ENCODE data around the gene BMP8B. TPM values are rescaled to one million over a fixed set of nuclear protein-coding genes. Genes with fewer than 3 reads are reported as not detected.
A peak's percentile ranks its signal among the peaks of the same experiment; 100 is the strongest.
"Not testable (repeated sequence)": the region's sequence is repeated elsewhere in the genome, so short reads cannot be mapped to it uniquely, and the experiment has no call there.

Gene BMP8B
- total RNA-seq, 4 donors from 2014 or later: 0.18 to 0.83 (median 0.55) TPM

DNA sequence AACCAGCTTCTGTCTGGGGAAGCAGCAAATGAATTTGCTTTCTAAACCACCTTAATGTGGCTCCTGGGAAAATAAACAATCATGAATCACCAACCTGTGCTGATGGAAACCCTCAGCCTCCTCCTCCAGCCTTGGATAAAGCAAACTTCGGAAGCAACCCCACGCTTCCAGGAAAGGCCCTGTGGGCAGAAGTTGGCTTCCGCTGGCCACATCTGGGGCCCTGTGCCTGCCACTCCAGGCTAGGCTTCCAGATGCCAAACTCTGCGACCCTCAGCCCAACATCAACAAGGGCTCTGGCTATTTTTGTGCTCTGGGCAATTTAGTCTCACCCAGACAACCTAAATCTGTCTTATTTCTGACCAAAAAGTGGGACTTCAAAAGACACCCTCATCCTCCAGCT lies 11.4 kb downstream of the BMP8B start:
- TF ChIP-seq POLR2A (IDR thresholded peaks at IDR 0.05): no peak
- TF ChIP-seq, protein P1, sequence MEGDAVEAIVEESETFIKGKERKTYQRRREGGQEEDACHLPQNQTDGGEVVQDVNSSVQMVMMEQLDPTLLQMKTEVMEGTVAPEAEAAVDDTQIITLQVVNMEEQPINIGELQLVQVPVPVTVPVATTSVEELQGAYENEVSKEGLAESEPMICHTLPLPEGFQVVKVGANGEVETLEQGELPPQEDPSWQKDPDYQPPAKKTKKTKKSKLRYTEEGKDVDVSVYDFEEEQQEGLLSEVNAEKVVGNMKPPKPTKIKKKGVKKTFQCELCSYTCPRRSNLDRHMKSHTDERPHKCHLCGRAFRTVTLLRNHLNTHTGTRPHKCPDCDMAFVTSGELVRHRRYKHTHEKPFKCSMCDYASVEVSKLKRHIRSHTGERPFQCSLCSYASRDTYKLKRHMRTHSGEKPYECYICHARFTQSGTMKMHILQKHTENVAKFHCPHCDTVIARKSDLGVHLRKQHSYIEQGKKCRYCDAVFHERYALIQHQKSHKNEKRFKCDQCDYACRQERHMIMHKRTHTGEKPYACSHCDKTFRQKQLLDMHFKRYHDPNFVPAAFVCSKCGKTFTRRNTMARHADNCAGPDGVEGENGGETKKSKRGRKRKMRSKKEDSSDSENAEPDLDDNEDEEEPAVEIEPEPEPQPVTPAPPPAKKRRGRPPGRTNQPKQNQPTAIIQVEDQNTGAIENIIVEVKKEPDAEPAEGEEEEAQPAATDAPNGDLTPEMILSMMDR (IDR thresholded peaks at IDR 0.05): no peak
- Histone ChIP-seq H3K4me3 (no peak overlapping the region), H3K9me3 (no peaks in the 10 kb centered on the region), H3K27ac (no peak overlapping the region), H3K36me3 (no peaks in the 10 kb centered on the region), H3K27me3 (peaks cover 0 to 13% (median 0%) of the 10 kb centered on the region in 4 donors), H3K4me1 (no peaks in the 10 kb centered on the region)
- intact Hi-C loops (cut with DNase I): no loop called here
- DNase-seq: no peak
- 80 to 90% methylated on average over 2 to 4 of the region's 4 CpGs for WGBS, 2 donors

DNA sequence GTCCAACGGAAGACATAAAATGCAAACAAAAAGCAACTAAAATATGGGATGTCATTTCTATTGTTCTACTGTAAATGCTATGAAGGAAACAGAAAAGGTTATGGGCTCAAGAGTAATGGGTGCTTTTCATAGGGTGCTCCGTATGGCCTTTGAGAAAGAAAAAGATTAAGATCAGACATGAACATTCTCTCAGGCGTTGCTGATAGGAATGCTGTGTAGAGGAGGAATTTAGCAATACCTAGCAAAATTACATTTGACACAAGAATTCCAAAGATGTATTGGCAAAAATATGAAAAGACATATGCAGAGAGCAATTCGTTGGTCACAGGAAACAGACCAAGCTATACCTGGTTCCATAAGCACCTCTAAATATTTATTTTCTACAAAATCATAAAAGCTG lies 11.8 kb downstream of the BMP8B start:
- no peaks in the 10 kb centered on the region for H3K36me3 ChIP-seq
- H3K4me1 ChIP-seq: no peaks in the 10 kb centered on the region
- TF ChIP-seq, protein P1 (IDR thresholded peaks at IDR 0.05): no peak
- TF ChIP-seq POLR2A (IDR thresholded peaks at IDR 0.05): no peak
- H3K27ac ChIP-seq: no peak overlapping the region
- 67 to 81% methylated on average over 4 of the region's 4 CpGs for WGBS, 2 donors
- peaks cover 0 to 13% (median 0%) of the 10 kb centered on the region in 4 donors for H3K27me3 ChIP-seq
- H3K9me3 ChIP-seq: no peaks in the 10 kb centered on the region
- no peak overlapping the region for H3K4me3 ChIP-seq
- intact Hi-C loops (cut with DNase I): no loop called here
- DNase-seq: no peak

DNA sequence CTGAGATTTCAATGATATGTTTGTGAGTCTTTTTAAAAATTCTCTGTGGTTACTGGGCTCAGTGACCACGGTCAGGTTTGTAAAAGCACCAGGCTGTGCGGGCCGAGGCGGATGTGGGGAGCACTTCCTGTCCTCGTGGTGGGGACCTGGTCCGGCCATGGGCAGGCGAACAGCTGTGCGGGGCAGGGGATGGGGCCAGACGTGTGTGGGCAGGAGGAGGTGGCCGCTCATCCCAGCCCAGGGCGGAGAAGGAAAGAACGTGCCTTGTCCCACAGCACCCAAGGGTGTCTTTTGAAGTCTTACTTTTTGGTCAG lies 12.3 kb downstream of the BMP8B start:
- H3K9me3 ChIP-seq: no peaks in the 10 kb centered on the region
- no peak overlapping the region for H3K4me3 ChIP-seq
- intact Hi-C loops (cut with DNase I): no loop called here
- peaks cover 0 to 17% (median 0%) of the 10 kb centered on the region in 4 donors for H3K27me3 ChIP-seq
- DNase-seq: no peak
- TF ChIP-seq POLR2A (IDR thresholded peaks at IDR 0.05): no peak
- TF ChIP-seq, protein P1 (IDR thresholded peaks at IDR 0.05): no peak
- H3K36me3 ChIP-seq: no peaks in the 10 kb centered on the region
- WGBS, 2 donors: 55 to 59% methylated on average over 7 to 9 of the region's 12 CpGs
- H3K27ac ChIP-seq: no peak overlapping the region
- peaks cover 0 to under 1% (median 0%) of the 10 kb centered on the region in 3 donors for H3K4me1 ChIP-seq

DNA sequence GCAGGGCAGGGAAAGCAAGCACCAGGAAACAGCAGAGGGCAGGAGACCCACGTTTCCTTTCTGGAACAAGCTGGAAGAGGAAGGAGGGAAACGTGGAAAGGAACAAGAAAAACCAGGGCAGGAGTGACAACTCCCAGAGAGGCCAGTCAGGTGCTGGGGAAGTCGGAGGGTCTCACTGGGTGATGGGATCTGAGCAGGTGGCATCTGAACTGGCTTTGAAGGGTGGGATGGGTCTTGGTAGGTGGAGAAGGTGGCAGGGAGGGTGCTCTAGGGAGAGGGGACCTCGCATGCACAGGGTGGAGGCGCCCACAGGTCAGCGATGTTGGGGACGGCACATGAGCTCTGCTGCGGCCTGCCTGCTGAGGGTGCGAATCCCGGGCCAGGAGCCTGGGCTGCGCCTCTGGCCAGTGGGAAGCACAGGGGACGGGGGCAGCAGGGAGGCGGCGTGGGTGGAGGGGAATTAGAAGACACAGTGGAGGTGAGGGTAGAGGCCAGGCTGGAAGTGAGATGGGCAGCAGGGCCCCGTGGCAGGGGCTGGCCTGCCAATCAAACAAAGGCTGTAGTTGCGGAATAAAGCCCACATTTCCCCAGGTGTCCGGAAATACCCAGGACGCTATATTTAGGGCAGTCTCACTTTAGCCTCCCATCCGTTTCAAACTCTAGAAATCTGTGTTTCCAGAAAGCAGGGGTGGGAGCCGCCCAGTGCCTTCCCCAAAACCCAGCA lies 12.8 kb downstream of the BMP8B start:
- DNase-seq; H3K36me3 ChIP-seq; H3K9me3 ChIP-seq; H3K4me1 ChIP-seq; intact Hi-C loops (cut with DNase I); H3K27ac ChIP-seq; H3K4me3 ChIP-seq: not testable (repeated sequence)
- H3K27me3 ChIP-seq: peaks cover 0 to 22% (median 0%) of the 10 kb centered on the region in 4 donors
- WGBS, 2 donors: 51 to 53% methylated on average over 4 to 7 of the region's 20 CpGs

DNA sequence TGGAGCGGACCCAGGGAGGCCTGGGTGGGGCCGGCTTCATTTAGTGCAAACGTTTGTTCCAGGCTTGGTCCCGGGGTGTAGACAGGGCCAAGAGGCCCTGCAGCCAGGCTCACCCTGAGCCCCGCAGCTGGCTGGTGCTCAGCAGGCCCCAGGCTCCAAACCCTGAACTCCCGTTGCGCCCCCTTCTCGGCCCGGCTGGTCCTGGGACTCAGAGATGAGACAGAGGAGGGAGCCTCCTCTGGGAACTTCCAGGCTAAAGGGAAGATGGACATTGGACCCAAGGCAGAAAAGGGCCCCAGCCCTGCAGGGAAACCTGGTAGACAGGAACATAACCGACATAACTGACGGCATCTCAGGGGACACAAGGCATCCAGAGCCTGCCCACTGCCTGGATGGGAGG lies 13.5 kb downstream of the BMP8B start:
- H3K9me3 ChIP-seq; H3K4me3 ChIP-seq; intact Hi-C loops (cut with DNase I); H3K27ac ChIP-seq; DNase-seq; H3K36me3 ChIP-seq; H3K4me1 ChIP-seq: not testable (repeated sequence)
- peaks cover 0 to 25% (median 0%) of the 10 kb centered on the region in 4 donors for H3K27me3 ChIP-seq
- no CpG with 5 or more reads among the region's 11 CpGs for WGBS, 2 donors

DNA sequence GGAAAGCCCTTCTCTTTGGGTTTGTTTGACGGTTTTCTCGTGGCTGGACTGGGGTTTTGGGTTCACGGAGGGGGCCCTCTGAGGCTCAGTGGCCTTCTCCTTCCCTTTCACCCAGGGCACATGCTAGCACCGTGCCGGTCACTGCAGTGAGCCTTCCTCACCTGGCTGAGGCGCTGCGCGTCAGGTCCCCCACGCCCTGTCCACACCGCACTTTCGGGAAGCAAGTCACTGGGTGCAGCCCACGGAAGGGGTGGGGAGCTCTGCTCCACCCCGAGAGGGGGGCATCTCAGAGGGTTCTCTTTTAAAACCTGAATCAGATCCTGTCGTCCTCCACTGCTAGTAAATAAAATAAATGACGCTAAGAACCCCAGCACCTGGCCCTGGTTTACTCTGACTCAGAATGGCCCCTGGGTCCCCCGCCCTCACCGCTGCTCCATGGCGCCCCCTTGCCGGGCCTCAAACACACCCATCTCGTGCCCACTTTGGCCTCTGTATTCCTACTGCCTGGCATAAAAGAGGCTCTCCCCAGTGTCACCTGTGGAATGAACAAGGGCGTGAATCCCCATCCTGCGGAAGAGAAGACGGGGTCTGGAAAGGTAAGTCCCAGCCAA lies 15.2 kb downstream of the BMP8B start:
- intact Hi-C loops (cut with DNase I); DNase-seq; H3K36me3 ChIP-seq; H3K4me1 ChIP-seq; H3K9me3 ChIP-seq; H3K27ac ChIP-seq; H3K4me3 ChIP-seq: not testable (repeated sequence)
- peaks cover 0 to 28% (median 0%) of the 10 kb centered on the region in 4 donors for H3K27me3 ChIP-seq
- no CpG with 5 or more reads among the region's 23 CpGs for WGBS, 2 donors

DNA sequence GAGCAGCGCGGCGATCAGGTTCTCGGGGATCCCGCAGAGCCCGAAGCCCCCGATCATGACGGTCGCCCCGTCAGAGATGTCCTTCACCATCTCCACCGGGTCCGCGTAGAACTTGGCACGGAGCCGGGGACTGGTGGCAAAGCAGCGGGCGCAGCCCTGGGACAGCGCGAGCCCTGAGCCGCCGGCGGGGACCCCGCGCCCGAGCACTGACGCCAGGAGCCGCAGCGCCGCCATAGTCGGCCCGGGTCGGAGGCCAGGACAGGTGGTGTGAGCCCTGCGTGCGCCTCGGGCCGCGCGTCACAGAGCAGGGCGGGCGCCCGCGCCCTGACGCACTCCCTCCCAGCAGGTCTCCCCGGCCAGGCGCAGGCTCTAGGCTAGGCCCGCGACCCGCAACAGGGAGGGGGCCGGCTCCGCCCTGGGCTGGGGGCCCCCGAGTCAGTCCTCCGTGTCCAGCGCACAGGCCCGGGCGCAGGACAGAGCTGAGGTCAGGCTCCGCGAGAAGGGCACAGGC lies 17.6 kb downstream of the BMP8B start, which contains the start of gene OXCT2:
Gene OXCT2, minus strand, starts transcription at position 327 of the 511 bp plus-strand sequence. Its CDS starts 93 bp downstream, at position 234.
- DNase-seq; H3K4me1 ChIP-seq; intact Hi-C loops (cut with DNase I); H3K27ac ChIP-seq; H3K36me3 ChIP-seq; H3K9me3 ChIP-seq: not testable (repeated sequence)
- peaks cover 0 to 24% (median 0%) of the 10 kb centered on the region in 4 donors for H3K27me3 ChIP-seq
- no CpG with 5 or more reads among the region's 57 CpGs for WGBS, 2 donors
- peak within 1 kb of the TSS in 2 of 4 donors; percentile 18 to 52 for H3K4me3 ChIP-seq

DNA sequence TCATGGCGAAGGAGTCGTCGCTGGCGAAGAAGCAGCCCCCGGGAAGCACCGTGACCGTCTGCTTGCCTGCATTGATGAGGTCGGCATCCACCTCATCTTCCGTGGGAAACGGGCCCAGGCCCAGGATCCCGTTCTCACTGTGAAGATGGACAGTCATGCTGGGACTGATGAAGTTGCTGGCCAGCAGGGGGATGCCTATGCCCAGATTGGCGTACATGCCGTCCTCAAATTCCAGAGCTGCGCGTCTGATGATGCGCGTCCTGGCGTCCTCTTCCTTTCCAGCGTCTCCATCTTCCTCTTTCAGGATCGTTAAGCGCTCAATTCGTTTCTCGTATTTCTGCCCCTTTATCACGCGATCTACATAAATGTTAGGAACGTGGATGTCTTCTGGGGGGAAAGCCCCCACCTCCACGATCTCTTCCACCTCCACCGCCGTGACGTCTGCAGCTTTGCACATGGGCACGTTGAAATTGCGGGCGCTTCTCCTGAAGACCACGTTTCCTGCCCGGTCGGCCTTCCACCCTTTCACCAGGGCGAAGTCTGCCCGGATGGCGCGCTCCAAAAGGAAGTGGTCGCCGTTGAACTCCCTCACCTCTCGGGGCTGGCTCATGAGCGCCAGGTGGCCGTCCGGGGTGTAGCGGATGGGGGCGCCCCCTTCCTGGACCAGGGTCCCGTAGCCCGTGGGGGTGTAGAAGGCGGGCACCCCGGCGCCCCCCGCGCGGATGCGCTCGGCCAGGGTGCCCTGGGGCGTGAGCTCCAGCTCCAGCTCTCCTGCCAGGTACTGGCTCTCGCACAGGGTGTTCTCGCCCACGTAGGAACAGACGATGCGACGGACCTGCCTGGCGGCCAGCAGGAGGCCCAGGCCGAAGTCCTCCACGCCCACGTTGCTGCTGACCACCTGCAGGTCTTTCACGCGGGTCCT lies 18.3 kb downstream of the BMP8B start:
- WGBS, 2 donors: 35% methylated on average over 8 to 17 of the region's 71 CpGs
- intact Hi-C loops (cut with DNase I); DNase-seq; H3K36me3 ChIP-seq; H3K4me1 ChIP-seq; H3K27ac ChIP-seq; H3K9me3 ChIP-seq: not testable (repeated sequence)
- Histone ChIP-seq H3K27me3 (peaks cover 0 to 19% (median 0%) of the 10 kb centered on the region in 4 donors), H3K4me3 (peak overlapping the region in 1 of 4 donors; percentile 52)

DNA sequence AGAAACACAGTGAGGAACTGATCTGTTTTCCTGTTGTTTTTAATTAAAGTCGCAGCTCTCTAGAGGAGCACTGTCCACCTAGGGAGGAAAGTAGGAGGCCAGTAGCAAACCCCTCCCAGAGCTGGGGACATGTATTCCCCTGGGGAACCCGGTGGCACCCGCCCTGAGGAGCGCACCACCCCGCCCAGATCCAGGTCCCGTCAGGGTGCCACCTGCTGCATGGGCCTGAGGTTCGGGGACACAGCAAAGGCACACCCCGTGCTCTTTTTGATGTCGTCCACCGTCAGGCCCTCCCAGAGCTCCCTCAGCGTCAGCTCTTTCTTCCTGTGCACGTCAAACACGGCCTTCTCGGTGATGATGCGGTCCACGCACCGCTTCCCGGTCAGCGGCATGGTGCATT lies 19.2 kb downstream of the BMP8B start:
- H3K36me3 ChIP-seq; H3K27ac ChIP-seq; H3K9me3 ChIP-seq; DNase-seq; H3K4me1 ChIP-seq; H3K4me3 ChIP-seq; intact Hi-C loops (cut with DNase I): not testable (repeated sequence)
- peaks cover 0 to 15% (median 0%) of the 10 kb centered on the region in 4 donors for H3K27me3 ChIP-seq
- 77% methylated on average over 5 of the region's 19 CpGs; no CpG with 5 or more reads in 1 of the 2 donors for WGBS, 2 donors
